Right lobe of liver (tissue), 4 donors: Measurements from ENCODE around the gene SMAD7.

ENCODE experiments used
- CTCF ChIP-seq, 4 donors: fragments of 200-600 bp in 3 of 4; fragments of 450-650 bp in 1 of 4; IDR thresholded peaks; one replicate each; pipeline versions ENCODE4 v1.5.1 to v1.8.0; 2016 to 2022; ENCODE audit warnings: antibody characterized with exemption in 4 of 4, mild to moderate bottlenecking in 2 of 4
- POLR2A ChIP-seq: fragments of 450-650 bp; IDR thresholded peaks from one replicate; pipeline ENCODE4 v1.6.1; 2017; ENCODE audit warnings: antibody characterized with exemption, mild to moderate bottlenecking
- donor health status: DM: no; HTN: no; CAD: no.
- donor health status: DM: no; HTN: no; CAD: no.
- donor health status: DM: no; HTN: yes; CAD: no.

- no peak for TF ChIP-seq CTCF (IDR thresholded peaks at IDR 0.05)
- no peak for TF ChIP-seq POLR2A
These were observed 38.8 kb upstream of the SMAD7 start for GRCh38 chr18:48989304-48990303.
